GM18951 (cell line): ENCODE results near the gene LMX1B.

Experiments used
- POLR2A ChIP-seq: IDR thresholded peaks from 4 replicates; pipeline ENCODE4 v1.6.1; 2011; ENCODE audit warnings: mild to moderate bottlenecking; ENCODE audit not compliant: insufficient read length, insufficient read depth; ENCODE audit errors: extremely low read depth
- in situ Hi-C: fragments of 300-500 bp; cut with MboI; formaldehyde crosslinking; loops from one replicate; pipeline ENCODE4 v1.12.0; 2022; ENCODE audit warnings: low sequenced_read_pairs, mixed read lengths, inconsistent platforms; ENCODE audit not compliant: unreplicated experiment

The LMX1B gene

GRCh38 chr9:126692759-126693427, 79.2 kb downstream of the LMX1B start:
- no peak for TF ChIP-seq POLR2A
- in situ Hi-C loops: loop anchor here (5.0 kb wide), 2 partner anchors 81 to 89 kb away; partner anchors contain the start of gene LMX1B

GRCh38 chr9:126693428-126693944, 79.8 kb downstream of the LMX1B start:
- TF ChIP-seq POLR2A: no peak
- in situ Hi-C loops: loop anchor here (5.0 kb wide), 2 partner anchors 81 to 89 kb away; partner anchors contain the start of gene LMX1B

GRCh38 chr9:126694206-126695081, 80.7 kb downstream of the LMX1B start:
- in situ Hi-C loops: loop anchor here (5.0 kb wide), 2 partner anchors 82 to 88 kb away; partner anchors contain the start of gene LMX1B
- no peak for TF ChIP-seq POLR2A

- in situ Hi-C loops: no loop called here
- no peak for TF ChIP-seq POLR2A
Measured at GRCh38 chr9:126695186-126695585, 81.5 kb downstream of the LMX1B start.

GRCh38 chr9:126695701-126696400, 82.1 kb downstream of the LMX1B start:
- in situ Hi-C loops: no loop called here

GRCh38 chr9:126696401-126697145, 82.8 kb downstream of the LMX1B start:
- in situ Hi-C loops: no loop called here
- no peak for TF ChIP-seq POLR2A

More at GRCh38 chr9:126695701-126696400, 82.1 kb downstream of the LMX1B start:
- TF ChIP-seq POLR2A: no peak

GRCh38 chr9:126697330-126697729, 83.6 kb downstream of the LMX1B start:
- TF ChIP-seq POLR2A: no peak
- in situ Hi-C loops: no loop called here

GRCh38 chr9:126698251-126698650, 84.5 kb downstream of the LMX1B start:
- TF ChIP-seq POLR2A: no peak
- in situ Hi-C loops: no loop called here

GRCh38 chr9:126698756-126699155, 85.0 kb downstream of the LMX1B start:
- no peak for TF ChIP-seq POLR2A
- in situ Hi-C loops: no loop called here

GRCh38 chr9:126699401-126699881, 85.7 kb downstream of the LMX1B start:
- in situ Hi-C loops: no loop called here
- no peak for TF ChIP-seq POLR2A

- in situ Hi-C loops: no loop called here
Measured at GRCh38 chr9:126700296-126700695, 86.6 kb downstream of the LMX1B start.

More at GRCh38 chr9:126700296-126700695, 86.6 kb downstream of the LMX1B start:
- TF ChIP-seq POLR2A: no peak
